HG03520 (cell line): ENCODE data around the gene CEP131.

Experiments used
- ATAC-seq: cut with Tn5 transposase; IDR thresholded peaks from one replicate; pipeline ENCODE4 v1.9.1; 2021; ENCODE audit warnings: mild to moderate bottlenecking, moderate library complexity; ENCODE audit not compliant: unreplicated experiment

Gene CEP131

DNA sequence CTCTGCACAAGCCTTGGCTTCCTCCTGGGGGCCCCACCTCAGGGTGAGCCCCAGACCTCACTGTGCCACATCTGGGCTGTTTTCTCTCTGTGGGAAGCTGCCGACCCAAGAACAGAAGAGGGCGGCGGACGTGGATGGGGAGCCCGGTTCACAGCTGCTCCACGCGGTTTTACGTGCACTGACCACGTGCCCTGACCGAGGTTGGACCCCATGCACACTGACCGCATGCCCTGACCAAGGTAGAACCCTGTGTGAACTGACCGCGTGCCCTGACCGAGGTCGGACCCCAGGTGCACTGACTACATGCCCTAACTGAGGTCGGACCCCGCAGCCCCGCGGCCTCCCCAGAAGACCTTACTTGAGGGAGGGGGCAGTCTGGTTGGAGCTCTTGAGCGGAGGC, 19.6 kb downstream of the CEP131 start:
- no peak for ATAC-seq

DNA sequence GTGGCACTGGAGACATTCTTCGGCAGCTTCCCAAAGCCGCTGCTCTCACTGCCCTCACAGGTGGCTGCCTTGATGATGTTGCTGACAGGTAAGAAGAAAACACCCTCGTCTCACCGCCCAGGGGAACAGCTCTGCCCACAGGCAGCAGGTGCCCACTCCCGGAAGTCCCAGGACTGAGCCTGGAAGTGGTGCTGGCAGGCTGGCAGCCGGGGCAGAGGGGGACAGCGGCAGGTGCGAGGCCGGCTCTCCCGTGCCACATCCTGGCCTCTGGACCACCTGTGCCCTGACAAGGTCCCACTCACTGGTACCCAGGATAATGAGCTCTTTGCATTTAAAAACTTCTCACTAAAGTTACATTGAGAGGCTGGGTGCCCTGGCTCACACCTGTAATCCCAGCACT, 20.4 kb downstream of the CEP131 start:
- ATAC-seq, result no peak

DNA sequence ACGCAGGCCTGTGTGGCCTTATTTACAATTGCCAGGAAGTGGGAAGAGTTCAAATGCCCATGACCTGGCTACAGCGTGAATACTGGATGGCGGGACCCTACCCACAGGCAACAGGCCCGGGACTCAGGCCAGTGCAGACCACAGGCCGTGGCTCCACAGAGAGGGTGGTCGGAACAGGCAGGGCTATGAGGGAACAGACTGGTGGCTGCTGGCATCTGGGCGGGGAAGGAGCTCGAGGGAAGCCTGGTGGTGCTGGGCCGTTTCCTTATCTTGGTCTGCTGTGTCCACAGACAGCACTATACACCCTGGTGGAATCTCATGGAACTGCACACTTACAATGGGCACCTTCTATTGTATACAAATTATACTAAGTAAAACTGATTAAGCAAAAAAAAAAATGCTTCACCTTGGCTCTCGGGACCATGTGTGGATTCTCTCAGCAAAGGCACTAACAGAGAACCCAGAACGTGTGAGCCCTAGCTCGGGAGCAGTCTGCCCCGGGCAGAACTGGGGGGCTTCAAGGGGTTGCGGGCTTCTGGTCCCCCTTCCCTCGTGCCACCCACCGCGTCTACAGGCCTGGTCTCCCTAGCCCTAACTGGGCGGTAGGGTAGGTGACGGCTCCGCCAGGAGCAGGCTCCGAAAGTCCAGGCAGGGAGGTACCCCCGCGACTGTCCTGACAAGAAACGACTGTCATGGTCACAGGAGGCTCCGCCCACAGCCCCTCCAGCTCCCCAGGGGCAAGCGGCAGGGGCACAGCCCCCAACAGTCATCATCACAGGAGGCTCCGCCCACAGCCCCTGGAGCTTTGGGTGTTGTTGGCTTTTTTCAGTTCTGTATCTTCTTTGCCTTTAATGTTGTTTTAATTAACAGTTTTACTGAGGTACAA, 21.8 kb downstream of the CEP131 start:
- no peak for ATAC-seq

DNA sequence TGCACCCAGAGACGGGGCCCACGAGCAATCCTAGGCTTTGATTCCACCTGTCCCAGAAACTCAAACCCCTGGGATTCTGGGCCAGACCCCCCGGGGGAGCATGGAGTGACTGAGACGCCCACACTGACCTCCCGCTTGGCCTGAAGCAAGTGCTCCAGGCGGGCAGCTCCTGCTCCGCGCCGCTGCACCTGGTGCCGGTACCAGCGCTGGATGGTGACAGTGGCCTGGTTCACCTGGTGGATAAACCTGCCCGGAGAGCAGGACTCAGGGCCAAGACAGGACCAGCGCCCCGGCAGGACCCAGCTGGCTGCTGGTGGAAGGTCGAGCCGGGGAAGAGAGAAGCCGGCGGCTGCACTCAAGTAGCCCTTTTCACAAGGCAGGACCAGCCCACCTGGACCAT, 22.6 kb downstream of the CEP131 start:
- no peak for ATAC-seq

DNA sequence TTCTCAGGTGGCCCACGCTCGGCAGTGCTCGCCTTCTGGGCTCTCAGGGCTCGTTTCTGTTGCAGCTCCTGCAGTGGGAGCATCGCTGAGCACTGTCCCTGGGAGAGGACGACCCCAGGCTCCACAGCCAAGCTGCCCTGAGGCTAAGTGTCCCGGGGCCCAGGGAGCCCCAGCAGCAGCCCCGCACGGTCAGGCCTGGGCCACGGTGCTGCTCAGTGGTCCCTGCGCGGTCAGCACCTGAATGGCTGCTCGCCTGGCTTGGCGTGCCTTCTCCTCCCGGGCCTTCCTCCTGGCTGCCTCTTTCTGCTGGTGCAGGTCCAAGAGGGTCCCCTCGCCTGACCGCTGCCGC, 23.3 kb downstream of the CEP131 start:
- ATAC-seq, result no peak

DNA sequence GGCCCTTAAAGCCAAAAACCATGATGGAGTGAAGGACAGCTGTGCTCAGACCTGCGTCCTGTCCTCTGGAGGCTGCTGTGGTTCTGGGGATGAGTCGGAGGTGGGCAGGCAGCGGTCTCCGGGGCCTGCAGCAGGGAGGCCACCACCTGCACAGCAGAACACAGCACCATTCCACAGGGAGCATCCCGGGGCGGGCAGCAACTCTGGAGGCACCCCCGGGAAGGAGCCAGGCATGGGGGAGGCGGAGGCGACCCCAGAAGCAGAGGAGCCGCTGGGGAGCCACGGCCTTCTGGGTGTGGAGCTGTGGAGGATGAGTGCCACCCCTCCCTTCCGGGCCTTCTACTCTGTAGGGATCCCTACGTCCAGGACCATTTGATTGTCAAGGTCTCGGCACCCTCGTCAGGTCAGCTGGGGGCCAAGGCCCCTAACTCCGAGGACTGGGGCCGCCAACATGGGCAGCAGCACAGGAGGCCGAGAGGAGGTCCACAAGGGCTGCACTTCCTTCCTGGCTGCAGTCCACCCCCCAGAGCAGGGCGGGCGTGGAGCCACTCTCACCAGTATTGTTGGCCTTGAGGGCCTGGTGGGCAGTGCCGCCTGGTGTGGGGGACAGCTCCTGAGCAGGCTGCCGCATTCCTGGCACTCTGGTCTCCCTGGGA, 23.8 kb downstream of the CEP131 start:
- ATAC-seq, result no peak

DNA sequence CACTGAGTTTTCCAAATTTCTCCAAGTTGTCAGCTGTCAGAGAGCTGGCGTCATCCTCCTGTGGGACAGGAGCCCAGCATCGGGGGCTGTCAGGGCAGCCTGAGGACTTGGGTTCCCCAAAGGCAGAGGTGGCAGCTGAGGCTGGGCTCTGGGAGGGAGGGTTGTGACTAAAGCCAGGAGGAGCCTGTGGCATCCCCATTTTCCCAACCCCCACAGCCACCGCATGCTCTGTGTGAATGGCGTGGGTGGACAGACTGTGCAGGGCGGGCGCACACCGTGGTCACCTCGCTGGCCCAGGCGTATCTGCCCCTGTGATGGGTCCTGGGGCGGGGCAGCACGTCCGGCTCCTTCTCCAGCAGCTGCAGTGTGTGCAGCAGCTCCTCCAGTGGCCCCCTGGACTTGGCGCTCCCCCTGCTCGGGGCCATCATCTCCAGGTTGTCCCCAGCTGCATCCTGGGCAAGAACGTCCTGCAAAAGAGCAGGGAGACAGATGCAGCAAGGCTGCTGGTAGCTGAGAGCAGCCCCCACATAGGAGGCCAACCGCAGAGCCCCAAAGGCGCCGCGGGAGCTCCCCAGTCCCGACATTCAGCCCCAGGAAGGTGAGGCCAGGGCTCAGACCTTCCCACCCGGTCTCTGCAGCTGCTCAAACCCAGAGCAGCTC, 24.8 kb downstream of the CEP131 start:
- ATAC-seq, result no peak

DNA sequence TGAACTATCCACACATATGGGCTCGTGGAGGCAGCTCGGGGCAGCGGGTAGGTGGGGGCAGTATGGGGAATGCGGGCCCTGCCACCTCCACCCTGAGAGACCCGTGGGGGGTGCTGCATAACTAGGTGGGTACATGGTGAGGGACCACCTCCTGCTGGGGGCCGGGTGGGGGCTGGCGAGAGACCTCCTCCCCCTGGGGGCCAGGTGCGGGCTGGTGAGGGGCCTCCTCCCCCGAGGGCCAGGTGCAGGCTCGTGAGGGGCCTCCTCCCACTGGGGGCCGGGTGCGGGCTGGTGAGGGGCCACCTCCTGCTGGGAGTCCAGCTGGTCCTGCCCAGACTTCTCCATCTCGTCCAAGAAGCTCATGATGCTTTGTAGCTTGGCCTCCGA, 25.4 kb downstream of the CEP131 start:
- ATAC-seq, result no peak

DNA sequence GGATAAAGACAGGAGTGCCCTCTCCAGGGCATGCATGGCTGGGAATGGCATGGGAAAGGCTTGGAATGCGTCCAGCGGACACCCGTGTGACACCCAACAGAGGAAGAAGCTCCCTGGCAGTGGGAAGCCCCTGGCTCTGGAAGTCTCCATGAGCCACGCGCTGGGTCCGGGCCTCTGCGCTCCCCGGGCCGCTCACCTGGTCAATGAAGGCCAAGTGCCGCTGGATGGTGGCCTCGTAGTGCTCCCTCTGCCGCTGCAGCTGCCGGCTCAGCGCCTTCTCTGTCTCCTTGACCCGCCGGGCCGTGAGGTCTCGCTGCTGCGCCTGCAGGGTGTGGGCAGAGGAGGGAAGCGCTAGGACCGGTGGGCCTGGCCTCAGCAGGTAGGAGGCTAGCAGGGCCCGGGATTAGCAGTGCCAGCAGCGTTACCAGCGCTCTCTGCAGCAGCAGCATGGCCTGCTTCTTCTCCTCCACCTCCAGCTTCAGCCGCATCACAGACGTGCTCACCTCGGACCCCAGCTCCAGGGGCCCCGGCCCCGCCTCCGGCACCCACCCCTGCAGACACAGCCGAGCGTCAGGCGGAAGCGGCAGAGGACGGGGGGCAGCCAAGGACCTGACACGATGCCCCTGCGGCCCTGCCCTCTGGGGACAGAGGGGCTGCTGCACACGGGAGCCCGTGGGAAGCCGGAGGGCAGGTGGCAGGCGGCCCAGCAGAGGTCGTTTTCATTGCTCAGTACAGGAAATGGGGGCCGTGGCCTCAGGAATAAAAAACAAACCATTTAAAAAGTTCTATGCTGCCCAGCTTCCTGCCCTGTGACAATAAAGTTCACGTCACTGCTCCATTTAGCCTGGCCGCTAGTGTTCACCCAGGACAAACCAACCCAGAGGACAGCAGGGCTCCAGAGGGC, 26.0 kb downstream of the CEP131 start:
- no peak for ATAC-seq

DNA sequence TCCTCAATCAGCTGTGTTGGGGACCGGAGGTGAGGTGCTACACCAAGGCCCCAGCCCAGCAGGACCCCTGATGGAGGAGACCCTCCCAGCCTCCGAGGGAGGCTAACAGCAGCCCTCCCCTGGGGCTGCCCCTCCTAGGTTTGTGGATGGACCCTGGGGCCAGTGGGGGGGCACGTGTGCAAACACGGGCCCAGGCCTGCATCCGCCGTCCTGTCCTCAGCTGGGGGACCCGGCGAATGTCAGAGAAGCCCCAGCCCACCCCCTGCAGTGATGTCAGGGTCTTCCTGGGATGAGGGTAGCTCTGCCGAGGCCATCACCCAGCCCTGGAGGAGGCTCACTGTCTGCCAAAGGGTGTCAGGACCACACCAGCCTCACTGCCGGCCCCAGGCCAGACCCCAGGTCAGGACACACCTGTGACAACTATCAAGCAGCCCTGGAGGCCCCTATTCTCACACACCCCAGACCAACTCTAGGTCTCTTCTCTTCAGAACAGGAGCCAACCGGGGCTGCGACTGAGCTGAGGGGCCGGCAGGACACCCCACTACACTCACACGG, 26.7 kb downstream of the CEP131 start:
- no peak for ATAC-seq

DNA sequence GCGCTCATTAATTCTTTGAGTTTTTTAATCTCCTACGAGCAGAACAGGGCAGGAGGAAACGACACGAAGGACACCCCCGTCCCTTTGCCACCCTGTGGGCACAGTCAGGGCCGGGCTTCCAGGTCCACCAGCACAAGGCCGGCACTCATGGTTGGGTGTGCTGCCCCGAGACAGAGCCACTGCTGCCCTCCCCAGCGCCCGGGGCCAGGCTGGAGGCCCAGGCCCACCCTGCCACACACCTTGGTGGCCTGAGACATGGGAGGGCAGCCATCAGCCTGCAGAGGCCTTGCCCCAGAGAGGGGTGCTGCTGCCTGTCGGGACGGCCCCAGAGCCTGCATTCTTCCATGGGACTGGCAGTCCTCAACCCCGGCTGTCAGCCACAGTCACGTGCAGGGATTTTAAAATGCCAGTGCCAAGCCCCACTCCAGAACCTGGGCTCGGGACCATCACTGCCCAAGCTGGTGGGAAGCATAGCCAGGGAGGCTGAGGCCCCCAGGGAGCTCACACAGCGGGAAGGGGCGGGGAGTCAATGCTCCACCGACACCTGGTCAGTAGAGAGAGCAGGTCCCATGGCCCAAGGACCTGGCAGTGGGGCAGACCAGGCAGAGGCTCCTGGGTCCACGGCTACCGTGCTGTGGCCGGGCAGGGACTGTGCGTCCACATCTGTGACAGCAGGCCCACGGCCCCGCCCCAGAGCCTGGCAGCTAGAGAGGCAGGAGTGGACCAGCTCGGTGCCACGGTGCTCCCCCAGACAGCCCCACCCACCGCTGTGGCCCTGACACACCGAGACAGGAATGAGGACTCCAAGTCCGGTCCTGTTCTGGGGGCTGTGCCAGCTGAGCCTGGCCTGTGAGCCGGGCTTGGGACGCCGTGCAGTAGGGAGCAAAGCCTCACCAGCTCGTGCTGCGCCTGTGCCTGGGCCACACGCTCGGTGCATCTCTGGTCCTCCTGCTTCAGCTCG, 27.5 kb downstream of the CEP131 start:
- ATAC-seq, result no peak

DNA sequence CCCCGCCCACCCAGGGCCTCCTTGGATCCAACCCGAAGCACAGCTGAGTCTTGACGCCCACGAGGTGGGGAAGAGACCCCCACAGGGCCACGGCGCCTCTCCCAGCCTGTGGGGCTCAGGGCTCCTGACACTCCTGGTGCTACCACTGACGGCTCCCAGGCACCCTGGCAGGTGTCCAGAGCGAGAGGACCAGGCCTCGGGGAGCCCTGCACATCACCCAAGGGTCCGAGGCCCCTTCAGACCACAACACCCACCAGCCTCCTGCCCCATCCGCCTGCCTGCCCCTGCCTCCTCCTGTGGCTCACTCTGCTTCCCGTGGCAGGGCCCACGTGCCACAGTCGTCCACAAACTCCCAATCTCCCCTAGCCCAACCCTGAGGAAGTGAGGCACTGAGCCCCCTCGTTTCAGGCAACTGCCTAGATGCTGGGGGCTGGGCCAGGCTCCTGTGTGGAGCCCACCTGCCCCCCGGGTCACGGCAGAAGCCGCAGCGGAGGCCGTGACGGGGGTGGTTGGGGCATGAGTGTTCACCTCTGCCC, 28.5 kb downstream of the CEP131 start:
- no peak for ATAC-seq

DNA sequence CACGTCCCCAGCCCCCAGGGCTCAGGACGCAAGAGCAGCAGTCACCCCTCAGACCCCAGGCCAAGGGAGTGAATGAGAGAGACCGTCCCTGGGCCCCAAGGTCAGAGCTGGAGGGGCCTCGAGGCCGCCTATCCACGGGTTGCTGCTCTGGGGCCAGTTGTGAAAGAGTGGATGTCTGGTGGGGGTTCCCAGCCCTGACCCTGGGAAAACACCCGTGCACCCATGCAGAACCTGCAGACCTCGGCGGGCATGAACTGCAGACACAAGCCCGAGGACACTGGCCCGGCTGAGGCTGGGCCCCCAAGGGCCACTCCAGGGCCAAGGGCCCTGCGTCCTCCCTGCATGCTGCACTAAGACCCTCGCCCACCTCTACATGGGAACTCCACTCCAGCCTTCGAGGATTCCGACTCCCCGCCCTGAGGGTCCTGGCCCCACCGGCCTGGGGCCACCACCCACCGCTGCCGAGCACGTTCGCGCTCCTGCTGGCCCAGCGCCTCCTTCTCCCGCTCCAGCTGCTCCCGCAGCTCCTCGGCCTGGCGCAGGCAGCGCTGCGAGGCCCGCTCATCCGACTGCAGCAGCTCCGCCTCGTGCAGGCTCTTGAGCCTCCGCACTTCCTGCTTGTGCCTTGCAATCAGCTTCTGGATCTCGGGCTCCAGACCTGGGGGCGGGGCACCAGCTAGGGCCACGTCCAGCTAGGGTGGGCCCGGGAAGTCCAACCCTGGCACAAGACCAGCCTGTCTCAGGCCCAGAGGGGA, 29.1 kb downstream of the CEP131 start:
- ATAC-seq, result no peak

DNA sequence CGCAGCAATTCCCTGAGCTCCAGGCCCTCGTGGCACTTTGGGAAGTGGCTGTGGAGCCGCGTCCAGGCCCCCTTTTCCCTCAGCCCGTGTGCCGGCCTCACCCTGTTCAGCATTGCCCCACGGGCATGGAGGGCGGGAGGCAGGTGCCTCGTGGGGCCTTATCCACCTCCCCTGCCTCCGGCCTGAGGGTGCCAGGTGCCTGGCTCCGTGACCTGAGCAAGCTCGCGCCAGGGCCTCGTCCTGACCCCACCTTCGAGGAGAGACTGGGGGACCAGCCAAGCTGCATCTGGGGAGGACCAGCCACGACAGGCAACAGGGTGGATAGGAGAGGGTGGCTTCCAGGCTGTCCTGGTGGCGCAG, 29.7 kb downstream of the CEP131 start:
- ATAC-seq, result no peak

DNA sequence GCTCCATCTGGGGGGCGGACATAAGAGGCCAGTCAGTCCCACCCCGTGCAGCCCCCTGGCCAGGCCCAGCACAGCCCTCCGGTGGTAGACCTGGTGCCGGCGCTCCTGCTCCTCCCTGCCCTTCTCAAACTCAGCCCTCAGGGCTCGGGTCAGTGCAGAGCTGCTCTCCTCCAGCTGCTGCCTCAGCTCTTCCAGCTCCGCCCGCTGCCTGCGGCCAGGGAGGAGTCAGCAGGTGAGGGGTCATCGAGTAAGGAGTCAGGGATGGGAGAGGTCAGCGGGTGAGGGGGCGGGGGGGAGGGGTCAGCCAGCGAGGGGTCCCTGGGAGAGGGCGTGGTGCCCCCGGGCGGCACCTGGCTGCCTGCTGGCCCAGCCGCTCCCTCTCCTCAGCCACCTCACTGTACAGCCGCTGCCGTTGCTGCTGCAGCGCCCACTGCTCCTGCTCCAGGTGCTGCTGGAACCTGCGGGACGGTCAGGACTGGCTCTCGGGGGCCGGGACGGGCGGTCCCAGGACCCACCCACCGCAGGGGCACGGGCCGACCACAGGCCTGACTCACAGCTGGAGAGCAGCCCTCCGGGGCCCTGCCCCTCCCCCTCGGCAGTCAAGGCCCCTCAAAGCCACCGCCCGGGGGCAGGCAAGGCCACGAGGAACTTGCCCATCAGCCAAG, 30.2 kb downstream of the CEP131 start:
- ATAC-seq, result no peak

DNA sequence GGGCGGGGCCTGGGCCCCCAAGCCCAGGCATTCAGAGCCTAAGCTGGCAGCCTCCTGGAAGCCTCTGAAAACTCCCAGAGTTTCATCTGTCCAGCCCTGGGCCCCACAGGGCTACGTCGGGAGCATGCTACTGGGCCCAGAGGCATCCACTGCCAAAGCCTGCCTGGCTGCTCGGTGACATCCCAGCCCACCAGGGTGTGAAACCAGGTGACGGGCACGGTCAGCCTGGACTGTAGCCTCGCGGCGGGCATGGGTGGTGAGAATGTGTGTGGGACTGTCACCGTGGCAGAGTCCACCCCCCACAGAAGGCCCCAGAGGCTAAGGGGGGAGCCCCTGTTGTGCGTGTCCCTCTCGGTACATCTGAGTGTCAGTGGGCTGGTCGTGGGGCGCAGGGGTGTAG, 31.1 kb downstream of the CEP131 start:
- ATAC-seq, result no peak

DNA sequence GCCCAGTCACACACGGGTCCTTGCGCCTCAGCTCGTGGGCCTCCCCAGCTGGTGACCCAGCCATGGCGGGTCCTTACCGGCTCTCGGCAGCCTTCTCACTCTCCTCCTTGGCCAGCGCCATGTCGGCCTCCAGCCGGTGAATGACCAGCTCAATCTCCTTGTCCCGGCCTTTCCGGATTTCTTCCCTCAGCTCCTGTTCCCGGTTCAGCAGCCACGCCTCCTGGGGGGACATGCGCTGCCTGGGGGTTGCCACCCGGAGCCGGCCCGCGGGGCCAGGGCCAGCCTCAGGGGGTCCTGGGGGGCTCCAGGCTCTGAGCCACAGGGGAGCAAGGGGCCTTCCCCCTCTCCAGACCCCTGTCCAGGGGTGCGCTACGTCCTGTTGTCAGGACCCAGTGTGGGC, 31.6 kb downstream of the CEP131 start:
- ATAC-seq, result no peak

DNA sequence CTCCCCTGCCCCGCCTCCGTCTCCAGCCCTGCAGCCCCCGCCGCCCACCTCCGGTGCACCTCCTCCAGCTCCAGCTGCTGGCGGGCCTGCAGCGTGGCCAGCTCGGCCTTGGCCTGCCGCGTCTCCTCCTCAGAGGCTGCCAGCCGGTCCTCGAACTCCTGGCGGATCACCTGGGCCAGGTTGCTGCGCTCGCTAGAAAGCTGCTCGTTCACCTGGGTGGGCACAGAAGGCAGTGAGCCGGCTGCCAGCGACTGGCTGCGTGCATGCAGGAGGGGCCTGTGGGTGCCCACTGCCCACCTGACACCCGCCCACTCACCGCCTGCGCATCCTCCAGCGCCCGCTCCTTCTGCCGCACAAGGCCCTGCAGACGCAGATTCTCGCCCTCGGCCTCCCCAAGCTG, 32.2 kb downstream of the CEP131 start:
- ATAC-seq, result no peak
